Skin epidermis (tissue), 12 donors: ENCODE measurements around the gene FAM163A.

Source experiments
- H3K27ac ChIP-seq, 21 experiments: fragments of 200-600 bp; sonication (generic) in 11 of 21; one replicate each; pipeline ENCODE4 v1.5.0; 2020; ENCODE audit warnings: mild to moderate bottlenecking in 3 of 21, inconsistent platforms in 2 of 21, moderate library complexity in 2 of 21
- H3K4me3 ChIP-seq, 7 experiments: fragments of 200-600 bp; sonication (generic) in 2 of 7; one replicate each; pipeline ENCODE4 v1.5.0; 2020; ENCODE audit warnings: inconsistent platforms in 2 of 7, mild to moderate bottlenecking in 2 of 7, moderate library complexity in 1 of 7

Gene FAM163A

DNA sequence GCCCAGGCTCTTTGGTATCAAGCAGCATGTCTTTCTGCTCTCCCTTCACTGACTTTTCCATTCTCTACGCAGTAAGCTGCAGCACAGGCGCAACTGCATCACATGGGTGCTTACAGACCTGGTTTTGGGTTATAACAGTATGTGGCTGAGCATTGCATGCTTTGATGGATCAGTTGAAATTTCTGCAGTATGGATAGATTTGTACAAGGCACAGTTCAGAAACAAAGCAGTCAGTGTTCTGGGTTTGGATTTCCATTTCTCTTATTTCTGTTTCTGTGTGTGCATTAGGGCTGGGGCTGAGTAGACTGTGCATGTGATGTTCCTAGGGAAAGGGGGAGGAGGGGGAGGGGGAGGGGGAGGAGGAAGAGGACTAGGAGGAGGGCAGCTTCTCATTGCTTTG, 4.5 kb downstream of the FAM163A start:
- H3K27ac ChIP-seq = no peak overlapping the region
- no peak overlapping the region for H3K4me3 ChIP-seq

DNA sequence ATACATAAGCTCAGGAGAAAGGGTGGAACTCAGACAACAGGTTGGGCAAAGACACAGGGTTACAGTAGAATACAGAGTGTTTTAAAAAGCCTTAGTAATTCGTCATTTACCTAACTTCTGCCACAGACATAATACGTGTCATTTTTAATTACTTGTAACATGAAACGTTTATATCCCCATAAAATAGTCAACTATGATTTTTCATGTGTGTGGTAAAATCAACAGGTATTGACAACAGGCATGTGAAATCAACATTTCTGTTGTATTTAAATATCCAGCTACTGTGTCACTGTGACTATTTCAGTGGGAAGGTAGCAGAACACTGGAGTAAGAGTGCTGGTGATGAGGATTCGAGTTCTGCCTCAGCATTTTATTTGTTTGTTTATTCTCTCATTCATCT, 5.7 kb downstream of the FAM163A start:
- Histone ChIP-seq H3K27ac (no peak overlapping the region), H3K4me3 (no peak overlapping the region)

DNA sequence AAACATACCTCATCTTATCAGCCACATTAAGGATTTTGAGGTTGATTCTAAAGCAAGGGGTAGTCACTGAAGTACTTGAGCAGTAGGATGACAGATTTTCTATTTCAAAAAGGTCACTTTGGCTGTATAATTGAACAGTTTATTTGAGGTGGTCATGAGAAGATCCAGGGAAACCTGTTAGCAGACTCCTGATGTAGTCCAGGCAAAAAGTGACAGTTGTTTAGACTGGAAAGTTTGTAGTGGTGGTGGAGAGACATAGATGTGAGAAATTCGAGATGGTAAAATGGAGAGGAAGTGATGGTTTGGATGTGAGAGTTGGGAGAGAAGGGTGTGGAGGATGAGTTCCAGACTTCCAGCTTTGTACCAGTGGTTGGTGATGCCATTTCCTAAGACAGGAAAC, 7.5 kb downstream of the FAM163A start:
- Histone ChIP-seq H3K4me3 (no peak overlapping the region), H3K27ac (no peak overlapping the region)

DNA sequence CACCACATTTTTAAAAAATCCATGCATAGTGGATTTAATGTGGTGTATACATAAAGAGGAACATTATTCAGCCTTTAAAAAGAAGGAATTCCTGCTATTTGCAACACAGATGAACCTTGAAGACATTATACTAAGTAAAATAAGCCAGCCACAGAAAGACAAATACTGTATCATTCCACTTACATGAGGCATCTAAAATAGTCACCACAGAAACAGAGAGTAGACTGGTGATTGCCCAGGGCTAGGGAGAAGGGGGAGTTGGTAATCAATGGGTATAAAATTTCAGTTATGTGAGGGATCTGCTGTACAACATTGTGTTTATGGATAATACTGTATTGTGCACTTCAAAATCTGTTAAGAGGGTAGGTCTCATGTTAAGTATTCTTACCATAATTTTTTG, 10.0 kb downstream of the FAM163A start:
- H3K27ac ChIP-seq = no peak overlapping the region

DNA sequence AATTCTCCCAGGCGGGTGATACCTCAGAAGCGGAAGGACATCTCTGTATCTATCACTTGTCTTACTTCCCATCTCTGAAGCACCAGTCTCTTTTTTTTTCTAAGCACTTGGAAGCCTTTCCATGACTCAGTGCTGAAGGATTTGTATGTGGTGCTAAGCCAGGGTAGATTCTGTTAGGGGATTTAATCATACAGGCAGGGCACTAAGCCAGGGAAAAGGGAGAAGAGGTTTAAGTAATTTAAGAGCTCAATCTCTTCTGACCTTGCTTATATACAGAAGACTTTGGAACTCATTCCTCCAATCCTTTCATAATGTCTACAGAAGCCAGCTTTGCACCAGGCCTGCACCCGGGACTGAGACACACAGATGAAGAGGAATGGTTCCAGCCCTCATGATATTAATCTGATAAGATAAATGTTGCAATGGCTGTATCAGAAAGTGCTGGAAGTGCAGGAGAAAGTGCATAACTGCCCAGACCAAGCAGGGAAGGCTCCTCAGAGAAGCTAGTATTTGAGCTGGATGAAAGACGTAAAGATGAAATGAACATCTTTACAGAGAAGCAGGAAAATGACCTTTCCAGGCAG, 11.0 kb downstream of the FAM163A start:
- no peak overlapping the region for H3K4me3 ChIP-seq

More for the DNA sequence above, 10.0 kb downstream of the FAM163A start:
- H3K4me3 ChIP-seq = no peak overlapping the region

DNA sequence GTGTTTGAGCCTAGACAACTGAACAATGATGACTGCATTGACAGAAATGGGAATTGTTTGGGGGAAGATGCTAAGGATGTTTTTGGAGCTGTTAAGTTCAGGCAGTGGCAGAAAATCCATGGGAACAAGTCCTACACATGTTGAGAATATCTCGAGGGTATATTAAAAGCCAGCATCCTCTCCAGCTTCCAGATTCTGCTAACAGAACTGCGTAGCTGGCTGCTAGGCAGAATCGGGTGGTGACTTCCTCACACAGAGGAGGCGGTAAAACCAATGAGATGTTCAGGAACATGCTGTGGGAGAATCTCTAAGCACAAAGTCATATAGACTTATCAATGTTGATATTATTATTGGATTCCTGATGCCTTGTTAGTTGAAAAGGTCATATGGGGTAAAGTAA, 14.8 kb downstream of the FAM163A start:
- H3K27ac ChIP-seq = no peak overlapping the region

More for the DNA sequence above, 11.0 kb downstream of the FAM163A start:
- no peak overlapping the region for H3K27ac ChIP-seq

DNA sequence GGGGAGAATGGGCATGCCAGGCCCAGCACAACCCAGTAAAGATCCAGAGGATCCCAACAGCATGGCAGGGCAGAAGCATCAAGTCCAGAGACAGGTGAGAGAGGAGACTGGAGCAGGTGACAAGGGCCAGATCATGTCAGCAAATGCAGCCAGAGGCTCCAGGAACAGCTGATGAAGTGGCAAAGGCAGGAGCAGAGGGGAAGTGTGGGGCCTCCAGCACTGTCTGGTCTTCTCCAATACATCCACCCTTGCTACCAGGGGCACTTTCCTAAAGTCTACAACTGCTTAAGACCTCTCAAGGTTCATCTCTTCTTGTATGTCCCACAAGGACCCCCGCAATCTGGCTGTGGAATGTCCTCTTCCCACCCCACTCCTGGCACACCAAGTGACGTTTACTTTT, 17.4 kb downstream of the FAM163A start:
- Histone ChIP-seq H3K4me3 (no peak overlapping the region), H3K27ac (no peak overlapping the region)

More for the DNA sequence above, 14.8 kb downstream of the FAM163A start:
- H3K4me3 ChIP-seq = no peak overlapping the region

DNA sequence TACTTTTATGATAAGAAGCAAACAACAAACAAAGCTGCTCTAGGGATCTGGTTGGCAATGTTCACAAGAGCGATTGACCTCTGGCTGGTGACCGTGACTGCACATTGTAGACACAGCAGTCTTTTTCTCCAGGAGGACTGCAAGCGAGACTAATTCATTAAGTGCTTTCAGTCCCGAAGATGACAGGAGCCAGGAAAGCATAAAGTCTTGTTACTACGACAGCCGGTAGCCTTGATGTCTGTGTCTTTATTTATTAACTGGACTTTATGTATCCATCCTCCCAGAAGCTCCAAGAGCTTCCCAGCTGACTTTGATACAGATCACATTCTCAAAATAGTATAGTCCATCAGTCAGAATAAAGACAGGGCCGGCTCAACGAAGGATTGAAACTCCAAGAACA, 18.2 kb downstream of the FAM163A start:
- Histone ChIP-seq H3K4me3 (no peak overlapping the region), H3K27ac (no peak overlapping the region)

DNA sequence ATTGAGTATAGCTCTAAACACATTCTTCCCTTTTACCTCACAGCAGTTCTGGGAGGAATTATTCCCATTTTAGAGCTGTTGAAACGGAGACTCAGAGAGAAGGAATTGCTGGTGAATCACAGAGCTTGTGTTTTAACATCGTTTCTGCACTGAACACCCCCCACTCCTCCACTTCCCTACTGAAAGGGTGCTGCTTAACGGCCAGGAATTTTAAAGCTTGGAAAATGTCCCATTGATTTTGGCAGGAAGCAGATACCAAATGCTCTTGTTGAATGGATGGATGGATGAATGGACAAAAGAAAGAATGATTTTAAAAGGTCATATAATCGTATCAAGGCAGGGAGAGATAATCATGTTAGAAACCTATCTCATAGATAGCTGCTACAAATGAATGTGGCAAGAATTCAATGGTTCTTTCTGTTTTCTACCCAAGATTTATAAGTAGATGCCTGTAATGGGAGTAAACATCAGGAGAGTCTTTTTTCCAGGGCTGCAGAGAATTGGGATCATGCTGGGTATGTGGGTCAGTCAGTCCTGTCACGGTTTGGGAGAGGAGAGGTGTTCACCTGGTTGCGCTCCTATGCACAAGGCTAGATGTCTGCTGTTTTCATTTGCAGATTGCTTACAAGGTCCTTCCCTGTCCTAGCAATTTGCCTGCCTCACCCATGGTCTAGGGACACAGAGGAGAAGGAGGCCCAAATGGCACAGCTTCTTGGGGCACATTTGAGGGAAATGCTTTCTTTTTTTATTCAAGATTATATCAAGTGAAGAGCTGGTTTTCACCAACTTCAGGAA, 19.0 kb downstream of the FAM163A start:
- H3K4me3 ChIP-seq = no peak overlapping the region
- H3K27ac ChIP-seq = no peak overlapping the region

DNA sequence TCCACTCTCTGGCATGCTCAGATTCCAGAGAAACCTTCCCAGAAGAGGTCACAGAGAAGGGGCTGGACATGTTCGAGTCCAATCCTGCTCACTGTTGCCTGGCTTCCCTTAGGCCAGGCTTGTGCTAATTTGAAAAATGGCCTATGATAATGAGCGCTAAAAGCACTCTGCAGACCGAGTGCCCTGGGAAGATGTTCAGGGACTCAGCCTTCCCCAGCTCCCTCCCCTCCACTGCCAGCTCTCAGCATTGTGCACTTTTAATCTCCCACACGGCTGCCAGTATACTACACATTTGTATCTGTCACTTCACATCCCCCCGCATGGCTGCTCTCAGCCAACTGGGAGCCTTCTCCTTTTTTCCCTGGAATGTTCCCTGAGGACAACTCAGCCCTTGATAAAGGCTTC, 24.1 kb downstream of the FAM163A start:
- no peak overlapping the region for H3K4me3 ChIP-seq
- no peak overlapping the region for H3K27ac ChIP-seq

DNA sequence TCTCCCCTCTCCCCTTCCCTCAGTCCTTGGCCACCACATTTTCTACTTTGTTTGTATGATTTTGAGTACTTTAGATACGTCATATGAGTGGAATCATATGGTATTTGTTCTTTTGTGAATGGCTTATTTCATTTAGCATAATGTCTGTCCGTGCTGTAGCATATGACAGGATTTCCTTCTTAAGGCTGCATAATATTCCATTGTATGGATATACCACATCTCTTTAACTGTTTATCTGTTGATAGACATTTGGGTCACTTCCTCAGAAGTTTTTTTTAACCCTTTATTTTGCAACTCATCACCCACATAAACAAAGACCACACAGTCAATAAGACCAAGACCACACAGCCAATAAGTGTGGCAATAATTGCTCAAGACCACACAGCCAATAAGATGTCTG, 24.9 kb downstream of the FAM163A start:
- Histone ChIP-seq H3K27ac (no peak overlapping the region), H3K4me3 (no peak overlapping the region)

DNA sequence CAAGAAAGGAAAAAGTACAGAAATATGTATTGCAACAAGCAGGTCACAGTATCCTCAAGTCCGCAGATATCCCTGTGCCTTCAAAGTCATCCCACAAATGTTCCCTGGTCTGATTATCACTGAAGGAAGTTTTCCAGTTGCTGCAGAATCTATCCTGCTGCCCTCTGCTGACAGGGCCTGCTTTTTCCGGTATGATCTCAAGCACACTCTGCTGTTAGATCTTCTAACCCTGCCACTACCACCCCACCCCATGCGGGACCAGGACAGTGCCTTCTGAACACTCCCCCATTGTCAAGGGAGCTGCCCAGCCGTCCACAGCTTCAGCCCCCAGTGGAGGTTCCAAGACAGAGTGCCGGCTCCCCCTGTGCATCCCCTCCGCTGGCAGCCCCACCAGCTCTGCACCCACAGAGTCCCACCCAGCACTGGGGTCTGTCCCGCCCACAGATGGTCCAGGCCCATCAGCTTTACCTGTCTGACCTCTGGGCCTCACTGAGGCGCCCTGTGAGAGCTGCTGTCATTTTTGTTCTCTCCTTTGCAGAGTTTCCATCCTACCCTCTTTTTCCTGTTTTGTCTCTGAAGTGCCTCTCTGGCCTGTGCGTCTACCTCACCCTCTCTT, 27.9 kb downstream of the FAM163A start:
- Histone ChIP-seq H3K4me3 (no peak overlapping the region), H3K27ac (no peak overlapping the region)

DNA sequence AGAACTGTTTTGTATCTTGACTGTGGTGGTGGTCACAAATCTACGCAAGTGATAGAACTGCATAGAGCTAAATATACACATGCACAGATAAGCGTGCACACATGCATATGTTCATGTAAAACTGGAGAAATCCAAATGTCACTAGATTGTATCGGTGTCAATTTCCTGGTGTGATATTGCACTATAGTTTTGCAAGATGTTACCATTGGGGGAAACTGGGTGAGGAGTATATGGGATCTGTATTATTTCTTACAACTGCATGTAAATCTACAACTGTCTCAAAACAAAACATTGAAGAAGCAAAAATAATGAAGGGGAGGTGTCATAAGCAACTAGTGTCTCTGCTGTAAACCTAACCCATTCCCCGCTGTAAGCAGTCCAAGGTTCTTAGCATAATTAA, 30.2 kb downstream of the FAM163A start:
- Histone ChIP-seq H3K27ac (no peak overlapping the region), H3K4me3 (no peak overlapping the region)

DNA sequence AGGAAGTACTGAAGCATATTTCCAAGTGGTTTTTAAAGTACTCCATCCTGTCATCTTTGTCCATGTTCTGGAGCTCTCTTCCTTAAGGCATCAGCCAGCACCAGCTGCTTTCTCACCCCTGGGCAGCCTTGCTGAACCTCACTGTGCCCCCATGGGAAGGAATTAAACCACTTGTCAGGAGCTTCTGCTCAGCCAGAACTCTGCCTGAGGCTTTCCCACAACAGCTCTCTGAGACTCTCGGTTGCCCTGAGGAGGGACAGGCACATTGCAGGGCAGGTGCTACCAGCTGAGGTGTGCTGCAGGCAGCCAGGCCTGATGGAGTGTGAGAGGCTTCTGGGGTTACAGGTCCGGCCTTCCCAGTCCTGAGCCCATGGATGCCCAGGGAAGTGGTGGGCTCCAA, 30.9 kb downstream of the FAM163A start:
- H3K27ac ChIP-seq = no peak overlapping the region
- H3K4me3 ChIP-seq = no peak overlapping the region

DNA sequence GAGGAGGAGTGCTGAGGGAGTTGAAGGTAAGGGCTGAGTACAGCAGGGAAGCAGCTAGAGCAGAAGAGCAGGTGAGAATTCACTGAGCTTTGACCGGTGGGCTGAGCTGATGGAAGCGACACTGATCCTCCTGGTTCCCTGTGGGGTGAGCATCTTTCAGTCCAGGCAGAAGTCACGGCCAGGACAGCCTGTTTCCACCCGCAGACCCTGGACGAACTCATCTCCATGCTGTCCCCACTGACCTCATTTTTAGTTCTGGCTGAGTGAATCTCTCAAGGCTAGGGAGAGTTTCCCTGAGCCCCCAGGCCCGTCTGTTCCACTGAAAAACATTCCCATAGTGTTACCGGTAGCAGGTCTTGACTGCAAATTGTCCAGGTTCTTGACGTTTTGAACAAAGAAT, 31.5 kb downstream of the FAM163A start:
- H3K27ac ChIP-seq = no peak overlapping the region

DNA sequence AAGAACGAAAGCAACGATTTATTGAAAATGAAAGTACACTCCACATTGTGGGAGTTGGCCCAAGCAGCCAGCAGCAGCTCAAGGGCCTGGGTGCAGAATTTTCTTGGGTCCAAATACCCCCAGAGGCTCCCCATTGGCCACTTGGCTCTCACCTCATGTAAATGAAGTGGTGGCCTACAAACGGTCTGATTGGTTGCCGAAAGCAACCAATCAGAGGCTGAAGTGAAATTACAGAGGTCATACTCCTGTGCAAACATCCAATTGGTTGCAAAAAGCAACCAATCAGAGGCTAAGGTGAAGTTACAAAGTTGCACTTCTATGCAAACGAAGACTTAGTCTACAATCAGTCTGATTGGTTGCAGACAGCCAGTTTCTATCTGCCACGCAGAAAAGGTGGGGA, 31.9 kb downstream of the FAM163A start:
- Histone ChIP-seq H3K27ac (no peak overlapping the region), H3K4me3 (no peak overlapping the region)

More for the DNA sequence above, 31.5 kb downstream of the FAM163A start:
- H3K4me3 ChIP-seq = no peak overlapping the region

DNA sequence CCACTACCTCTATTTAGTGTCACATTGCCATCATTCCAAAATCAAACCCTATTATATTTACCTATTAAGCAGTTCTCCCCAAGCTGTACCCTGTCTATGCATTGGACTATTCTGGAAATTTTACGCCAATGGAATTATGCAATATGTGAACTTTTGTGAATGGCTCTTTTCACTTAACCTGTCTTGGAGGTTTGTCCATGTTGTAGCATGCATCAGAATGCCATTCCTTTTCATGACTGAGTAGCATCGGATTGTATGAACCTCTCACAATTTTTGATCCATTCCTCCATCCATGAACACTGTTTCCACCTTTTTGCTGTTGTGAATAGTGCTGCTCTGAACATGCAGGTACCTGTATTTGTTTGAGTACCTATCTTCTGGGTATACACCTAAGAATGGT, 33.7 kb downstream of the FAM163A start:
- no peak overlapping the region for H3K27ac ChIP-seq
- H3K4me3 ChIP-seq = no peak overlapping the region

DNA sequence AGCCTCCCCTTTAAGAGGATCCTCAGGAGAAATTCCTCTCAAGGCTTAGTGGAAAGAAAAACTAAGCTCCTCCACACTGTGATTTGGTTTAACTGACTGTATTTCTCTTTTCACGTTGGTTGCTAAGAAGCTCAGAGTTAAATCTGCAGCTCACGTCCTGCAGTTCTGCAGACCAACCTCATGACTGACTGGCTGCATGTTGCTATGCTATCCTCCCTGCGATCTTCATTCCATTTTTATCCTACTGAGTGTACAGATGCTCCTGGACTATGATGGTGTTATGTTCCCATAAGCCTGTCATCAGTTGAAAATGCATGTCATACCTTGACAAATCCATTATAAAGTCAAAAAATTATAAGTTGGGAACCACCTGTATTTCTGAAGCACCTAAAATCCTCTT, 34.6 kb downstream of the FAM163A start:
- no peak overlapping the region for H3K4me3 ChIP-seq
- H3K27ac ChIP-seq = no peak overlapping the region

DNA sequence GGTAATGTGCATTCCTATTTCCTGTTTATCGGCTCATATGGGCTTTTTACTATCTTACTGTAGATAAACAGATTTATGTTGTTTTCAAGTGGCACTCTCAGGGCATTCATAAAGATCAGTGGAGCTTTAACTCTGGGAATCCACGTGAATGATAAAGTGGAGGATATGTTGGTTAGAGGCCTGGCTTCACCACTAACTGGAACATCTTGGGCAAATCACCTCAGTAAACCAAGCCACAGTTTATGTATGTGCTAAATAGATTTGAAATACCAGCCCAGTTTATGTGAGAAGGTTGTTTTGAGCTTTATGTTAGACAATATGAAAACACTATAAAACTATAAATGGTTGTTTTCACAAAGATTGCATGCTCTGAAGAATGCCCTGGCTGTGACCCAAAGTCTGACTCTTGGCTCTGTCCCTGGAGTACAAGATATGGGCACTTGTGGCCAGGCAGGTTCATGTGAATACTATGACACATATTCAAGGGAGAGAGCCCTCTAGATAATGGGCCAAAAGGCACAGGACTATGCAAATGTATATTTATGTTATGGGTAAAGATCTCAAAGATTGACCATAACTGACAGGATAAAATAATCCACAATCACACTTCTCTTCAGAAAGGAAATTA, 36.7 kb downstream of the FAM163A start:
- H3K27ac ChIP-seq = no peak overlapping the region
- H3K4me3 ChIP-seq = no peak overlapping the region

DNA sequence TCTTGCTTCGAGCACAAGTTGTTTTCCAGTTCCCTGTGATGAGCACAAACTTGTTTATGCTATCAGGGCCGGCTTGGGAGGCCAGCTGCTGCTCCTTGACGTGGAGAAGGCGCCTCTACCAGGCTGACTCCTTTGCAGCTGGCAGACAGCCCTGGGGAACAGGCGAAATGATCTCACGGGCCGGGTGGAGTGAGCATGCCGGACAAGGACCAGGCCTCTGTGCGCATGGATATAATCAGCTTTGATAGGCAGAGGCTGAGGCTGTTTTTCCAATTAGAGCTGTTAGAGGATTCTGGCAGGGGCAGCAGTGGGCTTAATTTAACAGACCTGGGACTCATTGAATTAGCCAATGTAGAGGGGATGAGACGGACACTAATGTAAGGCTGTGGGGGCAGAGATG, 38.9 kb downstream of the FAM163A start:
- no peak overlapping the region for H3K27ac ChIP-seq
- no peak overlapping the region for H3K4me3 ChIP-seq

DNA sequence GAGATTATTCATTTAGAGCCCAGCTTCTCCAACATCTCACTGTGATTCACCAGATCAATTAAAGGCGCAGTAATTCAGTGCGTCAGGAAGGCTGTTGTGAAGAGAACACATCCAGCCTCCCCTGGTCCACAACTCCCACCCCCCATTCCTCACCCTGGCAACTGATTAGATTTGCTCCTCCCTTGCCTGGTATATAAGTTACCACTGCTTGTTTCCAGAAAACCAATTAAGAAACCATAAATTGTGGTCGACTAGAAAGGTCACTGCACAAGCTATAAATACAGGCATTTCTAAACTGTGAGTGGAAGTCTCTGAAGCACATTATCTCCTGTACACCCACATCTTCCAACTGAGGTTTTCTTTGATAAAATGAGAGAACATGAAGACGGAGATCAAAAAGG, 41.9 kb downstream of the FAM163A start:
- no peak overlapping the region for H3K4me3 ChIP-seq
- H3K27ac ChIP-seq = no peak overlapping the region
